PC-9 (cell line): ENCODE data around the gene ATXN2L.

Source experiments
- EZH2 ChIP-seq: fragments of 200-600 bp; sonication (generic); IDR thresholded peaks from 2 replicates; pipeline ENCODE4 v1.8.0; 2017; ENCODE audit warnings: antibody characterized with exemption, low read depth
- TF ChIP-seq, protein P1 (sequence below): fragments of 200-600 bp; sonication (generic); conservative IDR thresholded peaks from 2 replicates; pipeline ENCODE4 v1.6.1; 2017; ENCODE audit warnings: mixed run types, antibody characterized with exemption, mild to moderate bottlenecking, moderate library complexity

DNA sequence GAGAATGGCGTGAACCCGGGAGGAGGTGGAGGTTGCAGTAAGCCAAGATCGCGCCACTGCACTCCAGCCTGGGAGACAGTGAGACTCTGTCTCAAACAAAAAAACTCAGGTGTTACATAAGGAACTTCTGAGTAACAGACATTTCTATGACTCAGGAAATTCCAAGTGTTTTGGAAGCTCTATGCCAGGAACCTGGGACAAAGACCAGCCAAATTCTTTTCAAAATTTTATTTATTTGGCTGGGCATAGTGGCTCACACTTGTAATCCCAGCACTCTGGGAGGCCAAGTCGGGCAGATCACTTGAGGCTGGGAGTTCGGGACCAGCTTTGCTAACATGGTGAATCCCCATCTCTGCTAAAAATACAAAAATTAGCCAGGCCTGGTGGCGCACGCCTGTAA lies 35.6 kb downstream of the ATXN2L start:
- TF ChIP-seq, protein P1, sequence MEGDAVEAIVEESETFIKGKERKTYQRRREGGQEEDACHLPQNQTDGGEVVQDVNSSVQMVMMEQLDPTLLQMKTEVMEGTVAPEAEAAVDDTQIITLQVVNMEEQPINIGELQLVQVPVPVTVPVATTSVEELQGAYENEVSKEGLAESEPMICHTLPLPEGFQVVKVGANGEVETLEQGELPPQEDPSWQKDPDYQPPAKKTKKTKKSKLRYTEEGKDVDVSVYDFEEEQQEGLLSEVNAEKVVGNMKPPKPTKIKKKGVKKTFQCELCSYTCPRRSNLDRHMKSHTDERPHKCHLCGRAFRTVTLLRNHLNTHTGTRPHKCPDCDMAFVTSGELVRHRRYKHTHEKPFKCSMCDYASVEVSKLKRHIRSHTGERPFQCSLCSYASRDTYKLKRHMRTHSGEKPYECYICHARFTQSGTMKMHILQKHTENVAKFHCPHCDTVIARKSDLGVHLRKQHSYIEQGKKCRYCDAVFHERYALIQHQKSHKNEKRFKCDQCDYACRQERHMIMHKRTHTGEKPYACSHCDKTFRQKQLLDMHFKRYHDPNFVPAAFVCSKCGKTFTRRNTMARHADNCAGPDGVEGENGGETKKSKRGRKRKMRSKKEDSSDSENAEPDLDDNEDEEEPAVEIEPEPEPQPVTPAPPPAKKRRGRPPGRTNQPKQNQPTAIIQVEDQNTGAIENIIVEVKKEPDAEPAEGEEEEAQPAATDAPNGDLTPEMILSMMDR = no peak
- no peak for TF ChIP-seq EZH2
